Liver (tissue), 9 donors: ENCODE measurements around the gene UQCRC2. TPM values are rescaled to one million over a fixed set of nuclear protein-coding genes. Genes with fewer than 3 reads are reported as not detected.

Source experiments
- DNase-seq: peaks from one replicate; pipeline ENCODE4 v3.0.0-alpha.2; 2017; ENCODE audit warnings: low spot score
- H3K27ac ChIP-seq, 2 donors: one replicate each; pipeline ENCODE4 v1.7.0; 2013; ENCODE audit warnings: inconsistent platforms in 2 of 2, low read length in 2 of 2, control low read depth in 1 of 2, low read depth in 1 of 2, mild to moderate bottlenecking in 1 of 2
- H3K27me3 ChIP-seq, 4 donors: one replicate each; pipeline versions ENCODE4 v1.6.1 to v1.7.0; 2013; ENCODE audit warnings: low read length in 3 of 4, inconsistent platforms in 1 of 4, mild to moderate bottlenecking in 1 of 4, moderate library complexity in 1 of 4; ENCODE audit not compliant: control insufficient read depth in 4 of 4, insufficient read depth in 4 of 4
- H3K36me3 ChIP-seq, 4 donors: one replicate each; pipeline versions ENCODE4 v1.6.1 to v1.7.0; 2013; ENCODE audit warnings: low read length in 3 of 4, mild to moderate bottlenecking in 3 of 4, low read depth in 1 of 4, moderate library complexity in 1 of 4; ENCODE audit not compliant: control insufficient read depth in 4 of 4, insufficient read depth in 3 of 4
- H3K4me1 ChIP-seq, 4 donors: one replicate each; pipeline versions ENCODE4 v1.6.1 to v1.7.0; 2013; ENCODE audit warnings: low read length in 3 of 4, mild to moderate bottlenecking in 3 of 4, moderate library complexity in 1 of 4; ENCODE audit not compliant: control insufficient read depth in 4 of 4, insufficient read depth in 4 of 4
- H3K4me3 ChIP-seq, 3 donors: one replicate each; pipeline versions ENCODE4 v1.6.1 to v1.7.0; 2013; ENCODE audit warnings: low read length in 3 of 3, control low read depth in 1 of 3, low read depth in 1 of 3, mild to moderate bottlenecking in 1 of 3
- H3K9ac ChIP-seq, 2 donors: one replicate each; pipeline ENCODE4 v1.7.0; 2013; ENCODE audit warnings: low read length in 2 of 2, mild to moderate bottlenecking in 2 of 2, moderate library complexity in 2 of 2, control low read depth in 1 of 2, low read depth in 1 of 2
- H3K9me3 ChIP-seq, 4 donors: one replicate each; pipeline versions ENCODE4 v1.6.1 to v1.7.0; 2013; ENCODE audit warnings: low read length in 3 of 4; ENCODE audit not compliant: control insufficient read depth in 4 of 4
- ATF3 ChIP-seq: IDR thresholded peaks from 2 replicates; pipeline ENCODE4 v1.6.1; 2016; ENCODE audit warnings: antibody characterized with exemption
- CTCF ChIP-seq: fragments of 150-350 bp; IDR thresholded peaks from 2 replicates; pipeline ENCODE4 v1.5.1; 2017; ENCODE audit warnings: improper control_type of control experiment, low read depth, low read length; ENCODE audit not compliant: missing input control
- EGR1 ChIP-seq, 2 donors: IDR thresholded peaks; 2 replicates each; pipeline ENCODE4 v1.6.1; 2016 to 2018; ENCODE audit warnings: antibody characterized with exemption in 2 of 2, low read depth in 2 of 2
- FOXA1 ChIP-seq: IDR thresholded peaks from 2 replicates; pipeline ENCODE4 v1.6.1; 2016; ENCODE audit warnings: antibody characterized with exemption
- FOXA2 ChIP-seq: IDR thresholded peaks from 2 replicates; pipeline ENCODE4 v1.6.1; 2016; ENCODE audit warnings: antibody characterized with exemption
- GABPA ChIP-seq, 2 donors: IDR thresholded peaks in 1 of 2; conservative IDR thresholded peaks in 1 of 2; 2 replicates each; pipeline ENCODE4 v1.6.1; 2016; ENCODE audit warnings: antibody characterized with exemption in 2 of 2, mild to moderate bottlenecking in 1 of 2, moderate library complexity in 1 of 2
- HNF4A ChIP-seq, 2 donors: conservative IDR thresholded peaks; 2 replicates each; pipeline ENCODE4 v1.6.1; 2016; ENCODE audit warnings: antibody characterized with exemption in 2 of 2, mild to moderate bottlenecking in 2 of 2
- HNF4G ChIP-seq: IDR thresholded peaks from 2 replicates; pipeline ENCODE4 v1.6.1; 2016; ENCODE audit warnings: antibody characterized with exemption
- JUND ChIP-seq, 2 donors: IDR thresholded peaks; 2 replicates each; pipeline ENCODE4 v1.6.1; 2016; ENCODE audit warnings: antibody characterized with exemption in 2 of 2
- MAX ChIP-seq: IDR thresholded peaks from 2 replicates; pipeline ENCODE4 v1.6.1; 2016; ENCODE audit warnings: antibody characterized with exemption
- NR2F2 ChIP-seq: IDR thresholded peaks from 2 replicates; pipeline ENCODE4 v1.6.1; 2016; ENCODE audit warnings: antibody characterized with exemption
- RAD21 ChIP-seq, 2 donors: IDR thresholded peaks; 2 replicates each; pipeline ENCODE4 v1.6.1; 2016; ENCODE audit warnings: antibody characterized with exemption in 2 of 2, mild to moderate bottlenecking in 2 of 2
- REST ChIP-seq: IDR thresholded peaks from 2 replicates; pipeline ENCODE4 v1.6.1; 2016; ENCODE audit warnings: antibody characterized with exemption, mild to moderate bottlenecking
- RXRA ChIP-seq, 2 donors: IDR thresholded peaks; 2 replicates each; pipeline ENCODE4 v1.6.1; 2017 to 2018; ENCODE audit warnings: antibody characterized with exemption in 2 of 2, mild to moderate bottlenecking in 1 of 2
- SP1 ChIP-seq: IDR thresholded peaks from 2 replicates; pipeline ENCODE4 v1.6.1; 2018; ENCODE audit warnings: antibody characterized with exemption, mild to moderate bottlenecking
- TAF1 ChIP-seq: conservative IDR thresholded peaks from 2 replicates; pipeline ENCODE4 v1.6.1; 2016; ENCODE audit warnings: antibody characterized with exemption, mild to moderate bottlenecking
- YY1 ChIP-seq: IDR thresholded peaks from 2 replicates; pipeline ENCODE4 v1.6.1; 2016; ENCODE audit warnings: antibody characterized with exemption, mild to moderate bottlenecking
- ZBTB33 ChIP-seq: IDR thresholded peaks from 2 replicates; pipeline ENCODE4 v1.6.1; 2016; ENCODE audit warnings: antibody characterized with exemption
- WGBS: extraction: QIAGEN DNeasy Blood & Tissue Kit; methylation state at CpG from one replicate; pipeline ENCODE4 v1.1.7; 2013; 5-methylcytosine and 5-hydroxymethylcytosine counted together
- polyA plus RNA-seq, 2 donors: library from polyadenylated mRNA; stranded (reverse) in 1 of 2; unstranded in 1 of 2; fragments of 200-250 nt in 1 of 2; fragments of >200 nt in 1 of 2; fragmentation: Nextera tagmentation in 1 of 2; extraction: Ambion mirVana in 1 of 2; gene quantifications; one replicate each; pipeline versions ENCODE4 v1.2.1 to v1.2.3, GENCODE V29; 2013 to 2015
- total RNA-seq, 2 donors: library from RNA; depleted of rRNA; stranded (reverse); fragments of >200 nt; gene quantifications; one replicate each; pipeline ENCODE4 v1.2.3, GENCODE V29; 2014
- donor health status: healthy.
- donor health status: healthy.
- donor health status: healthy.
- donor health status: healthy.
- donor health status: healthy.

The UQCRC2 gene
- total and polyA plus RNA-seq, 4 donors, result 88.8 to 164 (median 140) TPM

GRCh38 chr16:21991621-21992020, 38.5 kb downstream of the UQCRC2 start:
- Histone ChIP-seq H3K4me1 (no peaks in the 10 kb centered on the region), H3K27me3 (no peaks in the 10 kb centered on the region)

GRCh38 chr16:21994856-21995465, 41.8 kb downstream of the UQCRC2 start:
- Histone ChIP-seq H3K4me3 (no peak overlapping the region), H3K4me1 (no peaks in the 10 kb centered on the region), H3K27ac (no peak overlapping the region), H3K27me3 (no peaks in the 10 kb centered on the region), H3K9me3 (no peaks in the 10 kb centered on the region), H3K36me3 (no peaks in the 10 kb centered on the region), H3K9ac (no peak overlapping the region)
- DNase-seq, result no peak
- 89% methylated on average over 13 of the region's 13 CpGs for WGBS
- TF ChIP-seq HNF4G, result no peak
- TF ChIP-seq SP1, result no peak
- TF ChIP-seq TAF1, result no peak
- TF ChIP-seq EGR1 (IDR thresholded peaks at IDR 0.05; ENCODE audit: low read depth in 2 of 2), result no peak
- no peak for TF ChIP-seq HNF4A (conservative IDR thresholded peaks at IDR 0.05)
- TF ChIP-seq CTCF, result no peak
- no peak for TF ChIP-seq JUND (IDR thresholded peaks at IDR 0.05)
- no peak for TF ChIP-seq ZBTB33
- TF ChIP-seq ATF3, result no peak
- no peak for TF ChIP-seq FOXA1
- TF ChIP-seq GABPA (IDR thresholded peaks at IDR 0.05 in 1 of 2, conservative IDR thresholded peaks at IDR 0.05 in 1 of 2), result no peak
- no peak for TF ChIP-seq RAD21 (IDR thresholded peaks at IDR 0.05)
- TF ChIP-seq RXRA (IDR thresholded peaks at IDR 0.05), result no peak
- no peak for TF ChIP-seq REST
- no peak for TF ChIP-seq NR2F2
- no peak for TF ChIP-seq FOXA2
- no peak for TF ChIP-seq MAX
- TF ChIP-seq YY1, result no peak

More at GRCh38 chr16:21991621-21992020, 38.5 kb downstream of the UQCRC2 start:
- Histone ChIP-seq H3K9ac (no peak overlapping the region), H3K4me3 (no peak overlapping the region), H3K27ac (no peak overlapping the region), H3K9me3 (no peaks in the 10 kb centered on the region), H3K36me3 (no peaks in the 10 kb centered on the region)
- WGBS, result 85% methylated on average over 6 of the region's 6 CpGs
- DNase-seq, result no peak
- TF ChIP-seq FOXA2 (no peak), FOXA1 (no peak), ATF3 (no peak), HNF4G (no peak), ZBTB33 (no peak), RXRA (IDR thresholded peaks at IDR 0.05) (no peak), GABPA (IDR thresholded peaks at IDR 0.05 in 1 of 2, conservative IDR thresholded peaks at IDR 0.05 in 1 of 2) (no peak), HNF4A (conservative IDR thresholded peaks at IDR 0.05) (no peak)
